HepG2 (cell line): Measurements from ENCODE around the gene TUBGCP3. TPM values are rescaled to one million over a fixed set of nuclear protein-coding genes. Genes with fewer than 3 reads are reported as not detected.

Experiments used
- ATAC-seq: fragments of 200-7000 bp; cut with Tn5 transposase; 3 replicates; pipeline ENCODE4 v1.9.1; 2020; ENCODE audit warnings: mild to moderate bottlenecking, moderate library complexity
- BruUV-seq: library from RNA; stranded (reverse); fragments of 400-500 nt; replicated peaks from 2 replicates; lab custom pipeline; 2021; lab: Mats Ljungman, UMichigan
- CTCF ChIA-PET: fragments of 300-600 bp; formaldehyde crosslinking; extraction: SDS; loops from one replicate; lab custom pipeline; 2021; ENCODE audit warnings: low total read pairs, inconsistent platforms, low intra/inter-chr PET ratio; lab: Yijun Ruan, JAX
- POLR2A ChIA-PET: fragments of 350-600 bp; sonication (Branson Sonifier 250); formaldehyde crosslinking; loops from one replicate; lab custom pipeline; 2020; ENCODE audit warnings: antibody characterized with exemption, inconsistent platforms; lab: Yijun Ruan, JAX
- DNase-seq: peaks from one replicate; pipeline ENCODE4 v3.0.0-alpha.2; 2015; ENCODE audit warnings: low spot score
- FAIRE-seq: peaks from 3 replicates; lab custom pipeline; 2011; peaks lifted over from hg19 to GRCh38; lab: Jason Lieb, UNC
- H2AFZ ChIP-seq: one replicate; pipeline ENCODE4 v1.6.1; 2011; ENCODE audit warnings: low read length, inconsistent platforms
- H3K27ac ChIP-seq: fragments of 300-600 bp; 3 replicates; pipeline ENCODE4 v1.8.0; 2011; ENCODE audit warnings: mixed run types, mild to moderate bottlenecking, mixed read lengths, low read length, inconsistent platforms; ENCODE audit not compliant: insufficient read depth; ENCODE audit errors: extremely low read length
- H3K27me3 ChIP-seq, 2 experiments: fragments of 200-600 bp in 1 of 2; 2 replicates in 1 of 2; 3 replicates in 1 of 2; pipeline versions ENCODE4 v1.6.0 to v1.8.0; 2011; ENCODE audit warnings: low read length in 2 of 2, mild to moderate bottlenecking in 2 of 2, moderate library complexity in 2 of 2, inconsistent platforms in 1 of 2; ENCODE audit not compliant: insufficient read depth in 2 of 2, control insufficient read depth in 1 of 2
- H3K36me3 ChIP-seq, 2 experiments: fragments of 200-600 bp in 1 of 2; replicated peaks in 1 of 2; 2 replicates in 1 of 2; 3 replicates in 1 of 2; pipeline versions ENCODE4 v1.5.1 to v1.8.0; 2011; ENCODE audit warnings: low read length in 2 of 2, inconsistent platforms in 1 of 2; ENCODE audit not compliant: insufficient read depth in 2 of 2, control insufficient read depth in 1 of 2
- H3K4me1 ChIP-seq: 2 replicates; pipeline ENCODE4 v1.5.1; 2012; ENCODE audit warnings: low read length, inconsistent platforms; ENCODE audit not compliant: insufficient read depth
- H3K4me2 ChIP-seq: 2 replicates; pipeline ENCODE4 v1.6.0; 2011; ENCODE audit warnings: low read depth, low read length, inconsistent platforms
- H3K4me3 ChIP-seq, 3 experiments: fragments of 200-600 bp in 1 of 3; sonication (generic), shearing (Covaris generic) in 1 of 3; replicated peaks in 1 of 3; 2 replicates each; pipeline ENCODE4 v1.5.1; 2011 to 2016; ENCODE audit warnings: low read length in 3 of 3, inconsistent platforms in 2 of 3, low read depth in 2 of 3, mild to moderate bottlenecking in 2 of 3, control low read depth in 1 of 3, mixed read lengths in 1 of 3; ENCODE audit not compliant: insufficient read depth in 1 of 3
- H3K79me2 ChIP-seq: one replicate; pipeline ENCODE4 v1.6.1; 2011; ENCODE audit warnings: low read length, inconsistent platforms; ENCODE audit not compliant: insufficient read depth
- H3K9ac ChIP-seq: 2 replicates; pipeline ENCODE4 v1.6.0; 2011; ENCODE audit warnings: mild to moderate bottlenecking, low read depth, low read length, inconsistent platforms; ENCODE audit not compliant: insufficient read depth
- H3K9me3 ChIP-seq: 2 replicates; pipeline ENCODE4 v1.5.1; 2012; ENCODE audit warnings: mild to moderate bottlenecking, low read length
- H4K20me1 ChIP-seq: 2 replicates; pipeline ENCODE4 v1.6.0; 2011; ENCODE audit warnings: inconsistent platforms, mild to moderate bottlenecking, low read length, moderate library complexity; ENCODE audit not compliant: insufficient read depth
- CTCF ChIP-seq: sonication (generic); formaldehyde crosslinking; IDR thresholded peaks from 2 replicates; pipeline ENCODE4 v1.5.0; 2020; ENCODE audit warnings: mild to moderate bottlenecking, missing genetic modification reagents, moderate library complexity
- RAD21 ChIP-seq: fragments of 450-650 bp; formaldehyde crosslinking; IDR thresholded peaks from 2 replicates; pipeline ENCODE4 v1.5.0; 2020; ENCODE audit warnings: mild to moderate bottlenecking
- STAG1 ChIP-seq: sonication (generic); formaldehyde crosslinking; IDR thresholded peaks from 2 replicates; pipeline ENCODE4 v1.4.0; 2020; ENCODE audit warnings: missing genetic modification reagents
- ZFP62 ChIP-seq: sonication (generic); formaldehyde crosslinking; IDR thresholded peaks from 2 replicates; pipeline ENCODE4 v1.4.0; 2020; ENCODE audit warnings: missing genetic modification reagents
- ZNF761 ChIP-seq: sonication (generic); formaldehyde crosslinking; conservative IDR thresholded peaks from 2 replicates; pipeline ENCODE4 v1.4.0; 2020; ENCODE audit warnings: mild to moderate bottlenecking, missing genetic modification reagents
- WGBS: methylation state at CpG from one replicate; pipeline ENCODE4 v1.1.6; 2017; ENCODE audit warnings: low lambda C conversion rate; 5-methylcytosine and 5-hydroxymethylcytosine counted together
- in situ Hi-C: cut with HindIII; loops from 2 replicates; pipeline ENCODE4 v1.10.0; 2017; ENCODE audit warnings: low pct_unique_long_range_greater_than_20kb; ENCODE audit not compliant: extremely low pct_ligation_motif_present
- intact Hi-C: fragments of 100-400 bp; cut with micrococcal nuclease; formaldehyde crosslinking; loops from one replicate; pipeline ENCODE4 v1.10.0; 2022; ENCODE audit not compliant: unreplicated experiment
- polyA plus RNA-seq, 8 experiments: library from polyadenylated mRNA; depleted of rRNA in 3 of 8; stranded (reverse) in 7 of 8; unstranded in 1 of 8; fragments of >200 nt; fragmentation: Illumina TruSeq in 4 of 8; extraction: Trizol in 4 of 8; gene quantifications; 2 replicates each; pipeline versions ENCODE4 v1.2.1 to v1.2.3, GENCODE V29; 2011 to 2016; ENCODE audit warnings: low read depth in 4 of 8, missing spikeins in 1 of 8, mixed read lengths in 1 of 8; ENCODE audit not compliant: insufficient read depth in 1 of 8
- total RNA-seq, 5 experiments: library from RNA; depleted of rRNA; stranded (reverse); fragments of >200 nt; fragmentation: Illumina TruSeq; extraction: Trizol; gene quantifications; 2 replicates each; pipeline ENCODE4 v1.2.3, GENCODE V29; 2016; ENCODE audit warnings: low read depth in 1 of 5
- TF ChIP-seq, protein P1 (sequence below): sonication (generic); formaldehyde crosslinking; IDR thresholded peaks from 2 replicates; pipeline ENCODE4 v1.9.0; 2021; ENCODE audit warnings: missing genetic modification reagents, borderline replicate concordance
- TF ChIP-seq, protein P2 (sequence below): IDR thresholded peaks from 2 replicates; pipeline ENCODE4 v1.4.0; 2020; ENCODE audit warnings: mild to moderate bottlenecking, missing genetic modification reagents

Gene TUBGCP3
- total and polyA plus RNA-seq, 2 of the 13 experiments (the other 11 are each of a cell fraction or from before 2014, with no cell fraction given), result 12.6 to 15.5 TPM

- ATAC-seq (peak; percentile 93), DNase-seq (peak; percentile 52), FAIRE-seq (no peak)
- no peaks in the 10 kb centered on the region for H3K4me1 ChIP-seq
- H3K36me3 ChIP-seq, result peaks cover 11 to 38% of the 10 kb centered on the region in 2 experiments; a peak in 4 of 5 replicates
- BruUV-seq, result no TSS peak
- H3K79me2 ChIP-seq, result no peaks in the 10 kb centered on the region
- H3K4me2 ChIP-seq, result no peak overlapping the region
- H3K9ac ChIP-seq, result no peak overlapping the region
- H4K20me1 ChIP-seq, result no peaks in the 10 kb centered on the region
- WGBS, result 89% methylated on average over 15 of the region's 15 CpGs
- CTCF ChIA-PET, result interaction anchor here (0.8 kb wide), 1 partner anchor 1036 kb away, joined by 5 read pairs; no protein-coding TSS in a partner anchor
- H3K27ac ChIP-seq, result no peak overlapping the region
- POLR2A ChIA-PET, result no interaction called here
- intact Hi-C loops, result loop anchor here (5.0 kb wide), 1 partner anchor 97 kb away; no protein-coding TSS in a partner anchor
- no peaks in the 10 kb centered on the region for H3K27me3 ChIP-seq
- no peak overlapping the region for H3K4me3 ChIP-seq
- peak; percentile 56 for TF ChIP-seq CTCF (CRISPR knock-in tag)
- no peak for TF ChIP-seq ZFP62 (CRISPR knock-in tag)
- peak; percentile 55 for TF ChIP-seq STAG1 (CRISPR knock-in tag)
- in situ Hi-C loops, result no loop called here
- no peak overlapping the region for H2AFZ ChIP-seq
- no peaks in the 10 kb centered on the region for H3K9me3 ChIP-seq
Measured at GRCh38 chr13:112510002-112510780, 77.8 kb downstream of the TUBGCP3 start.

DNA sequence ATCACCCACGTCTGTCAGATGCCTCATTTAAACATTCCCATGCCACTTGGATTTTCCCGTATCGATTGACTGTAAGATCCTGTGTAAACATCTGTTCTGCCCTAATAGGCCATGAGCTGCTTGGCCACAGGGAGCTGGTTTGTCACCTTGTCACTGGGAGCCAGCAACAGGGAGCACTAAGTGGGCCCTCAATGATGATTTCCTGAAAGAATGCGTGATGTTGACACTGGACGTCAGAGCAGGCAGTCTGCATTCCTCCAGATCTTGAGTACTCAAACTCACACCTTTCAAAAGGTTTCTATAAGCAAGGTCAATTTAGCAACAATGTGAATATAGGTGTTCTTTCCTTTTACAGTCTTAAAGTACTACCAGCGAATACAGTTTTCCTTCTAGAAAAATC is 78.8 kb downstream of the TUBGCP3 start:
- DNase-seq, result no peak
- H3K79me2 ChIP-seq, result no peaks in the 10 kb centered on the region
- intact Hi-C loops, result no loop called here
- H3K27ac ChIP-seq, result no peak overlapping the region
- no peak overlapping the region for H3K9ac ChIP-seq
- 82% methylated on average over 6 of the region's 6 CpGs for WGBS
- H4K20me1 ChIP-seq, result no peaks in the 10 kb centered on the region
- H3K27me3 ChIP-seq, result no peaks in the 10 kb centered on the region
- ChIA-PET CTCF (no interaction called here), POLR2A (no interaction called here)
- no peak for FAIRE-seq
- peaks cover 14 to 43% of the 10 kb centered on the region in 2 experiments; a peak in 4 of 5 replicates for H3K36me3 ChIP-seq
- no peaks in the 10 kb centered on the region for H3K4me1 ChIP-seq
- no TSS peak for BruUV-seq
- in situ Hi-C loops, result no loop called here
- ATAC-seq, result no peak
- no peak overlapping the region for H3K4me3 ChIP-seq
- no peak overlapping the region for H3K4me2 ChIP-seq
- H3K9me3 ChIP-seq, result no peaks in the 10 kb centered on the region
- no peak overlapping the region for H2AFZ ChIP-seq
- TF ChIP-seq ZNF761 (CRISPR knock-in tag) (no peak), RAD21 (CRISPR knock-in tag) (no peak)
- TF ChIP-seq, protein P1, sequence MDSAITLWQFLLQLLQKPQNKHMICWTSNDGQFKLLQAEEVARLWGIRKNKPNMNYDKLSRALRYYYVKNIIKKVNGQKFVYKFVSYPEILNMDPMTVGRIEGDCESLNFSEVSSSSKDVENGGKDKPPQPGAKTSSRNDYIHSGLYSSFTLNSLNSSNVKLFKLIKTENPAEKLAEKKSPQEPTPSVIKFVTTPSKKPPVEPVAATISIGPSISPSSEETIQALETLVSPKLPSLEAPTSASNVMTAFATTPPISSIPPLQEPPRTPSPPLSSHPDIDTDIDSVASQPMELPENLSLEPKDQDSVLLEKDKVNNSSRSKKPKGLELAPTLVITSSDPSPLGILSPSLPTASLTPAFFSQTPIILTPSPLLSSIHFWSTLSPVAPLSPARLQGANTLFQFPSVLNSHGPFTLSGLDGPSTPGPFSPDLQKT (CRISPR knock-in tag), result no peak
- TF ChIP-seq, protein P2, sequence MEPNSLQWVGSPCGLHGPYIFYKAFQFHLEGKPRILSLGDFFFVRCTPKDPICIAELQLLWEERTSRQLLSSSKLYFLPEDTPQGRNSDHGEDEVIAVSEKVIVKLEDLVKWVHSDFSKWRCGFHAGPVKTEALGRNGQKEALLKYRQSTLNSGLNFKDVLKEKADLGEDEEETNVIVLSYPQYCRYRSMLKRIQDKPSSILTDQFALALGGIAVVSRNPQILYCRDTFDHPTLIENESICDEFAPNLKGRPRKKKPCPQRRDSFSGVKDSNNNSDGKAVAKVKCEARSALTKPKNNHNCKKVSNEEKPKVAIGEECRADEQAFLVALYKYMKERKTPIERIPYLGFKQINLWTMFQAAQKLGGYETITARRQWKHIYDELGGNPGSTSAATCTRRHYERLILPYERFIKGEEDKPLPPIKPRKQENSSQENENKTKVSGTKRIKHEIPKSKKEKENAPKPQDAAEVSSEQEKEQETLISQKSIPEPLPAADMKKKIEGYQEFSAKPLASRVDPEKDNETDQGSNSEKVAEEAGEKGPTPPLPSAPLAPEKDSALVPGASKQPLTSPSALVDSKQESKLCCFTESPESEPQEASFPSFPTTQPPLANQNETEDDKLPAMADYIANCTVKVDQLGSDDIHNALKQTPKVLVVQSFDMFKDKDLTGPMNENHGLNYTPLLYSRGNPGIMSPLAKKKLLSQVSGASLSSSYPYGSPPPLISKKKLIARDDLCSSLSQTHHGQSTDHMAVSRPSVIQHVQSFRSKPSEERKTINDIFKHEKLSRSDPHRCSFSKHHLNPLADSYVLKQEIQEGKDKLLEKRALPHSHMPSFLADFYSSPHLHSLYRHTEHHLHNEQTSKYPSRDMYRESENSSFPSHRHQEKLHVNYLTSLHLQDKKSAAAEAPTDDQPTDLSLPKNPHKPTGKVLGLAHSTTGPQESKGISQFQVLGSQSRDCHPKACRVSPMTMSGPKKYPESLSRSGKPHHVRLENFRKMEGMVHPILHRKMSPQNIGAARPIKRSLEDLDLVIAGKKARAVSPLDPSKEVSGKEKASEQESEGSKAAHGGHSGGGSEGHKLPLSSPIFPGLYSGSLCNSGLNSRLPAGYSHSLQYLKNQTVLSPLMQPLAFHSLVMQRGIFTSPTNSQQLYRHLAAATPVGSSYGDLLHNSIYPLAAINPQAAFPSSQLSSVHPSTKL (CRISPR knock-in tag), result no peak
